DMS 273 treated with DMSO at 0.1 percent for 48 hours (cell line): Measurements from ENCODE around the gene CFAP74.
A peak's percentile ranks its signal among the peaks of the same experiment; 100 is the strongest.

Source experiments
- DNase-seq: peaks from one replicate; lab custom pipeline; 2025; lab: John Stamatoyannopoulos, UW

CFAP74 gene, protein sequence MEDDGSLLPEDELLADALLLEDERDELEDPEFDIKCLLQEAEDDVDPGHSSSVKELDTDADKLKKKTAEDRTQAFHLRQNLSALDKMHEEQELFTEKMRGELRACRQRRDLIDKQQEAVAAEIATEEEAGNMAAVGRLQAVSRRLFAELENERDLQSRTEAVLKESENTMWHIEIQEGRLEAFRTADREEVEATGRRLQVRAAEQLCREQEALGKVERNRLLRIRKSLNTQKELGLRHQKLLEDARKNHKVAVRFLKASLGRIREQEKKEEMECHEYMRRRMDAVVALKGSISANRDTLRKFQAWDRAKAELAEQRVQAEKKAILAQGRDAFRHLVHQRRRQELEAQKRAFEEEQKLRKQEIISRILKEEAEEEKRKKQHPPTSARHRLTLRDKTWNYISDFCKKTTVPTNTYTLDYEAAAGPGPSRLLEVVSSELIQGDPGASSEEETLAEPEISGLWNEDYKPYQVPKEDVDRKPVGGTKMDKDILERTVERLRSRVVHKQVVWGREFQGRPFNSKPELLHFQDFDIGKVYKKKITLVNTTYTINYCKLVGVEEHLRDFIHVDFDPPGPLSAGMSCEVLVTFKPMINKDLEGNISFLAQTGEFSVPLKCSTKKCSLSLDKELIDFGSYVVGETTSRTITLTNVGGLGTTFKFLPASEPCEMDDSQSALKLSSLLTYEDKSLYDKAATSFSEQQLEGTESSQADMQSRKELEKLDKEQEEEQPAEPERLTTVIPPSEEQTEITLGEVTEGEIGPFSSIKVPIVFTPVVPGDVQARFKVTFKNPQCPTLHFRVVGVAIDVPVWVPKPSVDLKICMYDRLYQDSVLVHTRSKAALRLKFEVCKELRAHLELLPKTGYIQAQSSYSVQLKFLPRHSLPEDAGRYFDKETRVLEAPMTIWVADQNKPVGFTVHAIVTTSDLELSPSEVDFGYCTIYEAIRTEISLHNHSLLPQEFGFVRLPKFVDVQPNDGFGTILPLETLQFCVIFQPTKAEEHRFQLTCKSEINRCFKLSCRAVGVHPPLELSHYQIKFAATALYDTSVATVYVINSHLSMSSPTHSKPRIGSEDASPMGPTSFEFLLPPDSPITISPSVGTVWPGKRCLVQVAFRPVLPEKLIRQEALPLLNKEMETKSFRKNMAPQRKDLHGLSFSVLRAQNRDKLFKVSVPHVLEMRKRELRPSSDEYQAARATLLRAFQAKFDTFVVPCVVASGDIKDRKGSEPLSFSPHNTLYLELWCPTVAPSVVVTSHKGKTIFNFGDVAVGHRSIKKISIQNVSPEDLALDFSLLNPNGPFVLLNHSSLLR (N-terminal part only)

DNA sequence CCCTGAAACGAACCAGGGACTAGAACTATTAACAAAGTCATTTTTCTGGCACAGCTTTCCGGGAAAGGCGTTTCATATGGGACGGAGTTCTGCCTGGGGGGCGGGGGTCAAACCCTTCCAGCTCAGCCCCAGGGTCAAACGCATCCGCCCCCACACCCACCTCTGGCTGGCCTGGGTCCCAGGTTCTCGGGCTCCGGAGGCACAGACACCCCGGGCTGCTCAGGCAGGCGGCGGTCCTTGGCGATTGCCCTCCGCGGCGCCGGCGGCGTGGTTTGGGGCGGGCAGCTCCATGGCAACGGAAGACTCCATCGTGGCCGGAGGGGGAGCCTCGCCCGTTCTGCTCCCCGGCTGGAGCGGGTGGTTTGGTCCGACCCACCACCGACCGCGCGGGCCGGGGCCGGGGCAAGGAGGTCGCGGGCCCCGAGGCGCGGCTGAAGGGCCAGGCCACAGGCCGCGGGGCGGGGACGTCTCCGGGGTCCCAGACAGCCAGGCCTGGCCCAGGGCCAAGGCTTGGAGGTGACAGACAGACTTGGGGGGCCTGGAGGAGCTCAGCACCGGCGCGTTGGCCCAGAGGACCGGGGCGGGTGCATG lies at the start of gene CFAP74:
Gene CFAP74 (minus strand): TSS at position 246 of the 591 bp plus-strand sequence. CDS start 12,830 bp downstream, outside the sequence.
- DNase-seq = no peak

DNA sequence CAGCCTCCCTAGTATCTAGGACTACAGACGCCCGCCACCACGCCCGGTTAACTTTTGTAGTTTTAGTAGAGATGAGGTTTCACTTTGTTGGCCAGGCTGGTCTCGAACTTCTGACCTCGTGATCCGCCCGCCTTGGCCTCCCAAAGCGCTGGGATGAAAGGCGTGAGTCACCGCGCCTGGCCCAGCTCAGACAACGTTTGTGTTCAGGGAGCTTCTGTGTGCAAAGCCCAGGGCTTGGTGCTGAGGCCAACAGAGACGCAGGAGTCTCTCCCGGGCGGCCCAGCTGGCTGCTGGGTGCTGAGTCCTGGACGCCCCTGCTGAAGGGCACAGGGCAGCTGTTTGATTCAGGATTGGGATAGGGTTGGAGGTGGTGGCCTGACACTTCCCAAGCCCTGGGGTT lies 49.6 kb upstream of the CFAP74 start:
- no peak for DNase-seq

DNA sequence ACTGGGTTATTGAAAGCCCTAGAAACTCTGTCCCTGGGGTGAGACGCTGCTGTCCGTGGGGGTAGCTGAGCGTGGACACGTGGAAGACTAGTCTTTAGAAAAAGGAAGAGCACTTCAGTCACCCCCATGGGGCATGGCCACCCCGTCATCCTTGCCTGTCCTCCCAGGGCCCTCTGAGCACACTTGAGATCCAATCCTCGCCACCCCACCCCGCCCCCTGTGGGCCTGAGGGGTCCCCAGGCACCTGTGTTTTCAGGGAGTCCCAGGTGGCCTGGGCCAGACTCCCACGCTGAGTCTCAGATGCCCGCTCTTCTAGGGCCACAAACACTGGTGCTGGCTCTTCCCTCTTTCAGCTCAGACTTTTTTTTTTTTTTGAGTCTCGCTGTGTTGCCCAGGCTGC lies 49.2 kb upstream of the CFAP74 start:
- no peak for DNase-seq

DNA sequence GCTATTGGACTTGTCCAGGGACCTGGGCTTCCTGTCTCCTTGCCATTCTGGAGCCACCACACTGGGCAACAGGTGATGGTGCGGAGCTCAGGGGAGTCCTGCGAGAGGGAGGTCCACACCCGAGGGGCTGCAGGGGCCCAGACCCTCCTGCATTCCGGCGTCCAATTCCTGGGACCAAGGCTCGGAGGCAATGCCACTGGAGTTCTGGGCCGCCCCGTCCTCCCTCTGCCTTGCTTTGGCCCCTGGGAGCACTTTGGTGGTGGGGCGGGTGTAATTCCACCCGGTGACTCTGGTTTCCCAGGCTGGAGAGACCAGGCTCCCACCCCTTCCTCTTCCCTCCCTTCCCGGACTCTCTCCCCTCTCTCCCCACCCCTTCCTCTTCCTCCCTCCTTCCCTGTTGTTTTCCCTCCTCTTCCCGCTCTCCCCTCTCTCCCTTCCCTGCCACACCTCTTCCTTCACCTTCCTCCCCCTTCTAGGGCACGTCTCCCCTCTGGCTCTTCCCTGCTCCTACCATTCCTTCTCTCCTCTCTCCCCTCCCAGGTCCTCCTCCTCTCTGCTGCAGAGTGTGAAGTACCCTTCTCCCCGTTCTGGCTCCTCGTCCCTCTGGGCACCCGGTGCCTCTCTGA lies 48.6 kb upstream of the CFAP74 start:
- DNase-seq = no peak

DNA sequence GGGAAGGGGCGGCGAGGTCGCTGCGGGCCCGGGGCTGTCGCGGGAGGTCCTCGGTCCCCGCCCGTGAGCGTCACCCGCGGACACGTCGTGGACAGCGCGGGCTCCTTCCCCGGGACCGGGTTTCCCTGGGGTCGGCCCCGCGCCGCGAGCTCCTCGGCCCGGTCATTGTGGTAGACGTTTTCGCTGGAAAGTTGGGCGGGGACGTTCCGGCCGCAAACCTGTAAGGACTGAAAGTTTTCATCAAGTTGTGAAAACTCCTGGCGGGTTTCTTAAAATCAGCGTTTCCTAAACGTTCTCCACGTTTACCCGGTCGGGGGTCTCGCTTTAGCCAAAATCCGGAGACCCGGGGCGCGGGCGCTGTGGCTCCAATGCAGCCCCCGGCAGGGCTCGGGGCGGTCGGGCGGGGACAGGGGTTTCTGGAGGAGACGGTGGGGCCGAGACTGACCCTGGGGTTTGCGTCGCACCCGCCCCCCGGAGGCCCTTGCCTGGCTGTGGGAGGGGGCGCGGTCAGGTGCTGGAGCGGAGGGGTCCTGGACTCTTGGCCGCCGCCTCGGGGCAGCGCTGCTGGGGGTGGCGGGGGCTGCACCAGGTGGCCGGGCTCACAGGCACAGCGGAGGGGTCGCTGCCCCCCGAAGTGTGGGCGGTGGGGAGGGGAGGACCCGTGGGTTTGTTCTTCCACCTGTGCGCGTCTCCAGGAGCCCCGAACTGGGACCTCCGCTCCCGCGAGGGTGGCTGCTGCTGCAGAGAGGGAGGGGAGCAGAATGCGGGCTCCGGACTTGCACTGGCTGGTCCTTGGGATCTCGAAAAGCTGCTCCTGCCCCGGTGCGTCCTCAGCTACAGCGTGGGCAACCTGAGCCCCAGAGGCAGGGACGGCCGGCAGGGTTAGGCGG lies 47.5 kb upstream of the CFAP74 start:
- no peak for DNase-seq

DNA sequence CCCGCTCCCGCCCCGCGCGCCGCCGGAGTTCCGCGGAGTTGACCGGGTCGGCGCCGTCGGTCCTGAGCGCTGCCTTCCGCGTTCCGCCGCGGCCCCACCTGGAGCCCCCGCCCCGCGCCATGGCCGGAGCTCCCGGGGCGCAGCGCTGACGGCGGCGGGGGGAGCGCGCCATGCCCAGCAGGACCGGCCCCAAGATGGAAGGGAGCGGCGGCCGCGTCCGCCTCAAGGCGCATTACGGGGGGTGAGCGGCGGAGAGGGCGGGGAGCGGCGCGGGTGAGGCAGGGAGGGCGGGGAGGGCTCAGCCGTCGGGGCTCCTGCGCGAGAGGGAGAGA lies 46.8 kb upstream of the CFAP74 start:
- no peak for DNase-seq

DNA sequence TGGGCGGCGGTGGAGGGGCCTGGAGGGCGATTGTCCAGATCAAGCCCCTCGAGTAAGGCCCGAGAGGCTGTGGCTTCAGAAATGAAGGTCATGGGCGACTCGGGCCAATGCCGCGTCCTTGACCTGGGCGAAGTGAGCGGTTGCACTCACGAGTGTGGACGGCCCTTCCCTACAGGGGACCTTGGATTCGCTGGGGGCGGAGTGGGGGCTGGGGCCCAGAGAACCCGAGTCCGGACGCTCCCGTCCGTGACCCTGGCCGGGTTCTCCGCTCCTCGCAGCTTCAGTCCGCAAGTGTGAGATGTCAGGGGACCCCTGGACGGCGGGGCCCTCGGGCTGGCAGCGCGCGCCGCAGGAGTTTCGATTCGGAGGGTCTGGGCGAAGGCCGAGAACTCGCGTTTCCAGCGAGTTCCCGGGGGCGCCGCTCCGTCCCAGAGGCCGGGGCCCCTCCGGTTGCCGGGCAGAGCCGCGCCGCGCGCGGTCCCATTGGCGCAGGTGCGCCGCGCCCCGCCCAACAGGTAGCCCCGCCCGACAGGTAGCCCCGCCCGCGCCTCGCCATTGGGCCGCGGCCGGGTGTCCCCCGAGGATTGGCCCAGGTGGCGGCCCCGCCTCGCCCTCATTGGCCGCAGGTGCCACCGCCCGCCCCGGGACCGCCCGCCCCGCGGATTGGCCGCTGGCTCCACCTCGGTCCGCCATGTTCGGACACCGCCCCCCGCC lies 46.3 kb upstream of the CFAP74 start, which contains the start of gene PRKCZ:
Gene PRKCZ (plus strand): TSS at position 694 of the 714 bp plus-strand sequence. CDS start 220 bp downstream, outside the sequence.
- peak; percentile 29 for DNase-seq

DNA sequence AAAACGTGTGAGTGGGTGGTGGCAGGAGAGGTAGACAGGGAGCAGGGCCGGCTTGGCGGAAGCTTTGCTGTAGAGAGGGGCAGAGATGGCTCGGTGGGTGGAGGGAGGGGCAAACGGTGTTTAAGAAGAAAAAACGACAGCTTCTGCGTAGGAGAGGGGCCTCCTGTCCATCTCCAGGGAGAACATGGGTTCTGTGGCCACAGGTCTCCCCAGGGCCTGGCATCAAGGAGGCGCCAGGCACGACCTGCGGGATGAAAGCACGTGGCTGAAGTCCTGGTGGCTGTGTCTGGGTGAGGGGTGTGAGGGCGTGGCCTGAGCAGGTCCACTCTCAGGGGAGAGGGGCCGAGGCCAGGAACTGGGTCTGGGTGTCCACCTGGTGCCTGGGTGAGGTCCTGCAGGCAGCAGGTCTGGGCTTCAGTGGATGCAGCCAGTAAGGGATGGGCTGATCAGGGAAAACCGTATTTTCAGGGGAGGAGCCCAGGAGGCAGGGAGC lies 45.7 kb upstream of the CFAP74 start:
- no peak for DNase-seq

DNA sequence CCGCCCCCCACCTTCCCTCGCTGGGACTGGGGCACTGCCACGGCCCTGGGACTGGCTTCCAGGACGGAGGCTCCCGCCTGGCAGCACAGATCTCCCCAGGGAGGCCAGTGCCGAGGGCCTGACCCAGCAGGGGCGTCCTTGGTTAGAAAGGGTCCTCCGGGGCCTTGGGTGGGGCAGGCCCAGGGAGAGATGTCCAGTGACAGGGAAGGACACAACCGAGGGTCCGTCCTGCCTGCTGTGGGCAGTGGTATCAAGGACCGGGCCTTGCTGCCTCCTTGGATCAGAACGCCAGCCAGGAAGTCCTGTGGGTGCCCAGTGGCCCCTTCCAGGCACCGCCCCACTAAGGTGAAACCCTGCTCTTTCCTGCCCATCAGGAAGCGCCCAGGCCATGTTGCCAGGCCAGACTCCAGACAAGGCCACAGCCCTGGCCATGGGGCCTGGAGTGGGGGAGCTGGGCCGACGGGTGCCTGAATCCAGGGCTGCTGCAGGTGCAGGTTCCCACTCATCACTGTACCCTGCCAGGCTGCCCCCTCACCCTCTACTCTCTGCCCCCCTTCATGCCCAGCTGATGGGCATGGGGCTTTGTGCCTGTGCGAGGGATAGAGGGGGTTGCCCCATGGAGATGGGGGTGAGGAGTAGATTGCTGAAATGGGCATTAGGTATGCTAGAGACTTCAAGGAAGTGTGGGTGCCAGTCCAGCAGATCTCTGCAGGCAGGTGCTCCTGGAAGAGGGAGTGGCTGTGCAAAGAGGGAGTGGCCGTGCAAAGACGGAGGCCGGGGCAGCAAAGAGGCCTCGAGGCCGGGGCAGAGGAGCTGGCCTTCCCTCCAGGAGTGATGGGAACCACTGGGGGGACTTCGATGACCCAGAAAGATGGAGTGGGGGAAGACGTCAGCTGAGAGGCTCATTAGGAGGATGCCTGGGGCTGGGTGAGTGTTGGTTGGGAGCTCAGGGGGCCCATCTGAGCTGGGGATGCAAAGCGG lies 44.5 kb upstream of the CFAP74 start:
- DNase-seq = no peak

DNA sequence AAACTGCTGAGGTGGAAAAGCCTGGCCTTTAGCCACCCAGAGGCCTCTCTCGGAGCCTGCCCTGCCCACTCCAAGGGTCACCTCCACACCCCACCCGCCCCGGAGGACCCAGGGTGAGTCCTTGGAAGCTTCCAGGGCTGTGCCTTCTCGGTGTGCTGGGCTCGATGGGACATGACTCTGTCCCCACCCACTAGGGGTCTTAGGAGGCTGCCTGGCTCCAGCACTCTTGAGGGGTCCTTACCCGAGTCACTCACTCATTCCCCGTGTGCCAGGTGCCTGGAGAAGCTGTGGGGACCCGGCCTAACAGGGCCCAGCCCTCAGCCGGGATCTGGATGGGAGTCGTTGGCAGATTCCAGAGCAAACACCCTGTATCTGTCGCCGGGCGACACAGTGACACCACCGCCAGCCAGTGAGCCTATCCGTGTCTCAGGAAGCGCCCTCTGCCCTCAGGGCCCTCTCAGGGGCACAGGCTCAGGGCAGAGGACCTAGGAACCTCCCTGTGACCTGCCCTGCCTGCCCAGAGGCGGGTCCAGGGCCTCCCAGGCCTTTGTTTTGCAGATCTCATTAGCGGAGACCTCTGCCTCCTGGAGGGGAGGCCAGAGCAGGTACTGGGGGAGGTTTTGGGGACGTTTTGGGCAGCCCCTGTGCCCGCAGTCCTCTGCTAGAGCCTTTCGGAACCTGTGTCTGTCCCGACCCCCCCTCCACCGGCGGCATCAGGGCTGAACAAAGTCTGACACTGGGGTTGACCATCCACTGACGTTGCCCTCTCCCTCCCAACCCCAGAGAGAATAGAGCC lies 43.6 kb upstream of the CFAP74 start:
- no peak for DNase-seq

DNA sequence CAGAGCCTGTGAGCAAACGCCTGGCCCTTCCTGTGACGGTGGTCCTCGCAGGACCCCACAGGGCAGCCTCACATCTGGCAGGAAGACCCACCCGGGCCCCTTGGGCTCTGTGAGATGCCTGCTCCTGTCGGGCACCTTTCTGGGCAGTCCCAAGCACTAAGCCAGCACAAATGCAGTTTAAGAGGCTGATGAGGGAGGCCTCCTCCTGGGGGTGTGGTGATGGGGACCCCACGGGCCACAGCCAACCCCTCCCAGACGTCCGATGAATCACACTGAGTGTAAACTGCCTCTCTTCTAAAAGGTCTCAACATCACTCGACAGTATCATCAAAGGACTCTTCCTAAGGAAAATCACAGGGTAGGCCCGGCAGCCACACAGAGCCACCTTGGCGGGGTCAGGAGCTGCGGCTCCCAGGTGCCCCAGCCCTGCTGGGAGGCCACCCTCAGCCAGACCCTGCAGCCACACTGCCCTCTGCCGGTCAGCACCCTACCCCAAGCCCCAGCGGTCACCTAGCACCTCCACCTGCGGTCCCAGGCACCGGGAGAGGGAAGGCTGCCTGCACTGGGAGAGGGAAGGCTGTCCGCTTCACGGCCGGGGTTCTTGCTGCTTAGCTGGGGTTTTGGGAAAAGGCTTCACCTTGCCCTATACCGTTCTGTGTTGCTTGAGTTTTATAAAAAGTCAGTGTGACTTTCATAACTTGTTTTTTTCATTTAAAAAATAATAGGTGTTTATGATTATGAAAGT lies 42.8 kb upstream of the CFAP74 start:
- no peak for DNase-seq

DNA sequence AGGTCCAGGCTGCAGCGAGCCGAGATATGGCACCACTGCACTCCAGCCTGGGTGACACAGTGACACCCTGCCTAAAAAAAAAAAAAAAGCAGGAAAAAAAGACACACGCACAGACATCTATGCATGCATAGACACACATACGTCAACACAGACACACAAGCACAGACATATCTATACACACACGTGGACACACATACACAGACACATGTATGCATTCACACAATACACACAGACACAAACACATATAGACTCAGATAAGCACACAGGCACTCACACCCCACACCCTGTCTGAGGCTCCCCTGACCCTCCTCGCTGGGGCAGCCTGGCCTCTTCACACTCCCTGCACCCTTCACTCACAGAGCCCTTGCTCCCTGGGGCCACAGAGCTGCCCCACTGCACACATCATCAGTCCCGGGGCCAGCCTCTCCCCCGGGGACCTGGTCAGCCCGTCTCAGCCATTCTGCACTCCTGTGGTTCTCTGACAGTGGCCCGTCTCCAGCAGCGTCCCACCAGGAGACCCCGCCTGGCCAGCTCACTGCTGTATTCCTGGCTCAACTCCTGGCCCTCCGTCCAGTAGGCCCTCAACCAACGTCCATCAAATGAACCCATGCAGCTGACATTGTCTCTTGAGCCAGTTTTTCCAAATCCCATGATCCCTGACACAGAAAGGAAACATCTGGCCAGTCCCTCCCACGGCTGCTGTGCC lies 42.0 kb upstream of the CFAP74 start:
- DNase-seq = no peak

DNA sequence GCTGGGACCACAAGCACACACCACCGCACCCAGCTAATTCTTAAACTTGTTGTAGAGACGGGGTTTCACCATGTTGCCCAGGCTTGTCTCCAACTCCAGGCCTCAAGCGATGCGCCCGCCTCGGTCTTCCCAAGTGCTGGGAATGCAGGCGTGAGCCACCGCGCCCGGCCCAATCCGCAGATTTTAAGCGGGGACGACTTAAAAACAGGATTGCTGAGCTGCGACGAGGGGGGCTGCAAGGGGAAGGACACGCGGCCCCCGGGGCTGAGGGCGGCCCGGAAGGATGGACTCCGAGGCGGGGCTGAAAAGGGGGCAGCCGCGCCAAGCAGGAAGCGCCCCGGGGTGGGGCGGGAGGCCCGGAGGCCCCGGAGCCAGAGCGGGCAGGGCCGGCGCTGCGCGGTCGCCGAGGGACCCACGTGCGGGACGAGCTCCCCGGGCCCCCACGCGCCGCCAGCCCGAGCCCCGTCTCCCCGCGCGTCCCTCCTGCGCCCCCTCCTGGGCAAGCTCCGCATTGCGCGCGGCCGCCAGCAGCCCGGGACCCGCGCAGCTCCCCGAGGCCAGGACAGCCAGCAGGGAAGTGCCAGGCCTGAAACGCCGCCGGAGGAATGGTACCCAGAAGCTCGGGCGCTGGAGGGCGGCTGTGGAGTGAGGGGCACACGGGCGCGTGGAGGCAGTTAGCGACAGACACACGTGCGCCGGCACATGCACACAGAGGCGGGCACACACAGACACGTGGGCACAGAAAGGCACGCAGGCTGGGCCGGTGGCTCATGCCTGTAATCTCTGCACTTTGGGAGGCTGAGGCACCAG lies 41.1 kb upstream of the CFAP74 start:
- no peak for DNase-seq

DNA sequence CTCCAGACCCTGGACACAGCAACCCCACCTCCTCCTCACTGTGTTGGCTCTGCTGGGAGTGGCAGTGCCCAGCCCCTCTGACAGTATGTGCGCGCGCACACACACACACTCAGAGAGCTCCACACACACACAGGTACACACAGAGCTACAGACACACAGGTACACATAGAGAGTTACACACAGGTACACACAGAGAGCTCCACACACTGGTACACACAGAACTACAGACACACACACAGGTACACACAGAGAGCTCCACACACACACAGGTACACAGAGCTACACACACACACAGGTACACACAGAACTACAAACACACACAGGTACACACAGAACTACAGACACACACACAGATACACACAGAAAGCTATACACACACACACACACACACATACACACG lies 40.3 kb upstream of the CFAP74 start:
- no peak for DNase-seq
